GM13976 (cell line): ENCODE results near the gene MAPKBP1.

Source experiments
- DNase-seq: peaks from one replicate; pipeline ENCODE4 v3.0.0; 2012; ENCODE audit warnings: low spot score
- CTCF ChIP-seq: IDR thresholded peaks from 2 replicates; pipeline ENCODE4 v1.5.1; 2012; ENCODE audit warnings: borderline replicate concordance, mild to moderate bottlenecking; ENCODE audit not compliant: insufficient read depth; ENCODE audit errors: extremely low read depth, missing control alignments, control extremely low read depth
- in situ Hi-C: fragments of 300-500 bp; cut with MboI; formaldehyde crosslinking; loops from one replicate; pipeline ENCODE4 v1.12.0; 2022; ENCODE audit warnings: low sequenced_read_pairs, mixed read lengths, inconsistent platforms; ENCODE audit not compliant: unreplicated experiment

The MAPKBP1 gene

GRCh38 chr15:41777421-41777973 lies 3.2 kb downstream of the MAPKBP1 start:
- in situ Hi-C loops = no loop called here
- TF ChIP-seq CTCF = no peak

GRCh38 chr15:41778521-41778920 lies 4.2 kb downstream of the MAPKBP1 start:
- in situ Hi-C loops = no loop called here
- DNase-seq = no peak
- no peak for TF ChIP-seq CTCF

More at GRCh38 chr15:41777421-41777973, 3.2 kb downstream of the MAPKBP1 start:
- no peak for DNase-seq

- no peak for DNase-seq
- in situ Hi-C loops = no loop called here
- TF ChIP-seq CTCF = no peak
Observed at GRCh38 chr15:41779662-41780157, 5.4 kb downstream of the MAPKBP1 start.

- in situ Hi-C loops = no loop called here
- no peak for DNase-seq
- no peak for TF ChIP-seq CTCF
Observed at GRCh38 chr15:41780266-41780665, 6.0 kb downstream of the MAPKBP1 start.

- DNase-seq = no peak
- in situ Hi-C loops = no loop called here
- no peak for TF ChIP-seq CTCF
Observed at GRCh38 chr15:41780727-41781126, 6.4 kb downstream of the MAPKBP1 start.

GRCh38 chr15:41782371-41783282 lies 8.3 kb downstream of the MAPKBP1 start:
- no peak for TF ChIP-seq CTCF
- in situ Hi-C loops = no loop called here
- DNase-seq = no peak
